GM19455 (cell line): ENCODE data around the gene ITPR2.

Source experiments
- ATAC-seq: cut with Tn5 transposase; IDR thresholded peaks from one replicate; pipeline ENCODE4 v1.9.1; 2021; ENCODE audit not compliant: unreplicated experiment

ITPR2 gene

GRCh38 chr12:26373606-26374495, 459.1 kb downstream of the ITPR2 start:
- no peak for ATAC-seq

GRCh38 chr12:26372866-26373265, 460.1 kb downstream of the ITPR2 start:
- ATAC-seq, result no peak

DNA sequence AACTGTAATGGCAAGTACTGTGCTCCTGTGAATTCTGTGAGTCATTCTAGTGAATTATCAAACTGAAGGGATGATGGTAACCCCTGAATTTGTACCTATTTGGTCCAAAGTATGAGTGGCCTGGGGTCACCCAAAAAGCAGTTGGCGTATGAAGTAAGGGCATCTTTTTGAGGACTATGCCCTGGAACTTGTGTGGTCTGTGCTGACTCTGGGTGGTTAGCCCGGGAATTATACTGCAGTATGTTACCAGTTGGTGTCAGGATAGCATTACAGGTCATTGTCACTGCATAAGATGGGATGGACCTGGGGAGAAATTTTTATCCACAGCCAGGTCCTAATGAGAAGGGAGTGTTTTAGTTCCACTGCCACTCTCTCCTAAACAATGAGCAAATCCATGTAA, 462.9 kb downstream of the ITPR2 start:
- no peak for ATAC-seq

DNA sequence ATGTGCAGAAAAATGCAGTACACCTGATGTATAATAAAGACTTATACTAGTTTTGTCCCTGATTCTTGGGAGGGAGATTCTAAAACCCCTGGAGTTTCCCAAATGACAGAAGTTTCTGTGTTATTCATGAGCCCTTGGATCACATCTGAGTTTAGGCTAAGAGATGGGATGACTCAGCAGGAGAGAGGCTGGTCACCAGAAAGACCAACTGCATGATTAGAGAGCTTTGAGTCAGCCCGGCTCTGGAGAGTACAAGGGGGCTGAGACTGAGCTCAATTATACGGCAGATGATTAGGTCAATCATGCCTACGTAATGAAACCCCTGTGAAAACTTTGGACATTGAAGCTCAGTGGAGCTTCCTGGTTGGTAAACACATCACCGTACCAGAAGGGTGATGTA, 463.4 kb downstream of the ITPR2 start:
- ATAC-seq, result no peak

DNA sequence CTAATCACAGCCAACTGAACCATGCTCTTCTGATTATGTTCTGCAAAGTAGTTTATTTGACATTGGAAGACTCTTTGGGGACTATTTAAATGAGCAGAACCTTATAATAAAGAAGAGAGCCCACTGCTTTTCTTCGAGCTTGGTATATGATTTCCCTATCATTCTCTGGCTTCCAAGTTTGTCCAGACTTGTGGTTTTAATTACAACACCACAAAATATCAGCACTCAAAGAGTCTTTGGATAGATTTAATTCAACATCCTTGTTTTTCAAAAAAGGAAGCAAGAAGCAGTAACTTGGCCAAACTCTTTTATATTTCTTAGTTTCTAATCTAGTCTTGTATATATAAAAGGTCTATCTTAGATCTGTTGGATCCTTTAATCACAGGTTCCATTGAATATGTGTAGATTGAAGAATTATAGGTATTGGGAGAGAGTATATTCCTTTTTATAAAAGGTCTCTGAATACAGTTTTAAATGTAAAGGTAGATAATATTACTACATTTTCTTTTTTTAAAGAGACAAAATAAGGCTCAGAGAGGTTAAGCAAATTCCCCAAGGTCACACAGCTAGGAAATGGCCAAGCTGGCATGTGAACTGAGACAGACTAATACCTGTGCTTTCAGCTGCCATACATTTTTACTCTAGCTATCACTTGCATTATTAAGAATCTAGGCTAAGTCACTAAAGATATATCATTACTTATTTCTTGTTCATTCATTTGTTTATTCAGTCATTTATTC, 464.8 kb downstream of the ITPR2 start:
- no peak for ATAC-seq

- no peak for ATAC-seq
These were observed 471.0 kb downstream of the ITPR2 start for GRCh38 chr12:26361964-26362363.

DNA sequence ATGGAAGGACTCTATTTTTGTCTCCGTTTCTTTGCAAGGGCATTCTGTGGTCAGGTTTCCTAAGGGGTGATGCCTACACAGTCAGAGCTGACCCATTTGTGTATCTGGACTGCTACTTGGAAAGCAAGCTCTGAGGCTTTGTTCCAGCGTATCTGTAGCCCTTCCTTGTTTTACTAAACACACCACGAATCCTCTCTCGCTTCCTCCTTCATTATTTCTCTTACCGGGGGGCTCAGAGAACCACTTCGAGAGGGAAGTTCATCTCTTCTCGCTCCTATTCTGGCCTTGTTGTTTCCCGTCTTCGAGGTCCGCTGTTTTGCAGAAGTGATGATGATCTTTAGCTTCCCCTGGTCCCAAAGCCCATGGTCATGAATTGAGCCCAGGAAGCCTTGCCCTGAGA, 472.9 kb downstream of the ITPR2 start:
- ATAC-seq, result no peak

DNA sequence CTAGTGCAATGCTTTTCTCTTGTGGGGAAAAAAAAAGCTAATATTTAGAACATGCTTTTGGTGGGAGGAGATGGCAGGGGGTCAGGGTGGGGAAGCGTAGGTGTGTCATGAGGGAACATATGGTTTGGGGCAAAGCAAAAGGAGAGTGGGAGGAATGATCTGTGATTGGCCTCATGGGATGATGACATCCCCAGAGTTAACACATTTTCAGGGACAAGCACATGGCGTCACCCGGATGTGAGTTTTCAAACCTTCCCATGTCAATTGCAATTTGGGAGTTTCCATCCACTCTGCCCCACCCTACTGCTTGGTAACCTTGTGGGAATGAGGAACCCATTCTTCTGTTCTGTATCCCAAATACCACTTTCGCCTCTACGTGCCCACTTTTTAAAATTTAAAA, 473.4 kb downstream of the ITPR2 start:
- no peak for ATAC-seq

DNA sequence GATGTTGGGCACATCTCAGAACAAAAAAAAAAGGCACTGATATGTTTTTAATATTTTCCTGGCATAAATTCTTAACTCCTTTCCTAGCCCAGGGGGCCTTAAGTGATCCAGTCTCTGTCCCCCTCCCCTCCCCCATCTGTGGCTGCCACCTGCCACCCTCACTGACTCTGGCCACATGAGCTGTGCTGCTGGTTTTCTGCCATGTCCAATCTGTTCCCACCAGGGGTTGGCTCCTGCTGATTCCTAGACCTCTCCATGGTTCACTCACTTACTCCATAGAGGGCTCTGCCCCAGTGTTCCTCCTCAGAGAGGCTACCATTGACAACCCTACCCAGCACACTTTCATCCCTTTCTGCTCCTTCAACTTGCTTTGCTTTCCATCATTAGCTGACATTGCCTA, 474.3 kb downstream of the ITPR2 start:
- no peak for ATAC-seq

DNA sequence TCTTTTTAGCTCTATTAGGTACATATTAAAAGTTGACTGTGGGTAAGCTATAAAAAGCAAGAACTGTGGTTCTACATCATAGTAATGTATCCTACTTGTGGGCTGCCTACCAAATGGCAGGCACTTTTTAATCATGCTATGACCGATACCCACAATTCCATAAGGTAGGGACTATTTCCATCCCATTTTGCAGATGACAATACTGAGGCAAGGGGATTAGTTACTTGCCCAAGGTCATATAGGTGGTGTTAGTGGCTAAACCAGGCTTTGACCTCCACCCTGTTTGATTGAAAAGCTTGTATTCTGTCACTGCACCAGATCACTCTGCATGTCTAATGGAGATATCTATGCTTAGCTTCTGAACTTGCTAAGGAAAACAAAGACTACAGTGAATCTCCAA, 485.7 kb downstream of the ITPR2 start:
- ATAC-seq, result no peak

DNA sequence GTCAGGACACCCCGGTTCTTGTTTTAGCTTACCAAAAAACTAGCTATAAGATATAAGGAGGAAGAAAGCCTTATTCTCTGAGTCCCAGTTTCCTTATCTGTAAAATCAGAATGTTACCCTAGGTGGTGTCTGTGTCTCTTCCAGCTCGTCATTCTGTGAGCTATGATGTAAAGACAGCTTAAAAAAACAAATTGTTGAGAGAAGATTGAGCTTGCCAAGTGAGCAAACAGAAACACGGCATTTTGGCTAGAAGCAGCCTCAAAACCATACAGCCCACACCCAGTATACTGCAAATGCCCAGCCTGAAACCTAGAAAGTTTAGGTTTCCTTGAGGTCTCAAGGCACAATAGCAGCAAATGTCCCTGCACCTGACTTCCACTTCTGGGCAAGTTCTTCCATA, 486.3 kb downstream of the ITPR2 start:
- ATAC-seq, result no peak

DNA sequence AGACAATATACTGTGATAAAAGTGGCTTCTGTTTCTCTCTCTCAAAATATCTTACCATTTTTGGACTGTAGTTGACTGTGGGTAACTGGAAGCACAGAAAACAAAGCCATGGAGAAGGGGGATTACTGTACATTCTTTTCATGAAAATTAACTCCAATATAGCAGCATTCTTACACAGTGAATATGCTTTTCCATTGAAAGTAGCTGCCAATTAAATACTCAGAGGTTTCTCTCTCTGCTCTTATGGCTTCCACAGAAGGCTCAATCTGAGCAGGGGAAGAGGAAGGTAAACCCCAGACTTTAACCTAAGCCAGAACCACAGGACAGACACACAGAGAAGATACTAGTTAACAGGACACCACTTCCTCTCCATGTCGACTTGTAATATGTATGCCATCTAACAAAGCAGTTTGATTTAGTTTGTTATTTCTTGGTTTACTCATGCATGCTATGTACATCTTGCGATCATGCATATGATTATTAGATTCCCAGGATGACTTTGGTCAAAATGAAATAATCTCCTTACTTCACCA, 487.5 kb downstream of the ITPR2 start:
- no peak for ATAC-seq

DNA sequence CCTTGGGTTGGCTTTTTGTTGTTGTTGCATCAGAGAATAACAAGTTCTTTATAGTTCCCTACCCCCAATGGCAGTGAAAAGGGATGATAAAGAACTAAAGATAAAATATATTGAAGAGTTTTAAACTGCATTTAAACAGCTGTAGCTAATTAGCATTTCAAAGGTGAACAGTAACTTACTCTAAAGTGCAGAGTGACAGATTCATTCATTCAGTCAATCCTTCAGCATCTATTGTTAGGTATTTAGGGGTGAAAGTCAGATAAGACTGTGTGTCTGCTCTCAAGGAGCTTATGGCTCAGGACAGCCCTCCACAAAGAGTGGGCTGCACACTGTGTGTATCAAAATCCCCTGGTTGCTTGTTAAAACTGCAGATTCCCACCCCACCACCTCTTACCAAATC, 491.5 kb downstream of the ITPR2 start:
- no peak for ATAC-seq

- peak; percentile 62 for ATAC-seq
These were observed 492.3 kb downstream of the ITPR2 start for GRCh38 chr12:26340649-26341048.

- no peak for ATAC-seq
These were observed 493.0 kb downstream of the ITPR2 start for GRCh38 chr12:26339976-26340375.

DNA sequence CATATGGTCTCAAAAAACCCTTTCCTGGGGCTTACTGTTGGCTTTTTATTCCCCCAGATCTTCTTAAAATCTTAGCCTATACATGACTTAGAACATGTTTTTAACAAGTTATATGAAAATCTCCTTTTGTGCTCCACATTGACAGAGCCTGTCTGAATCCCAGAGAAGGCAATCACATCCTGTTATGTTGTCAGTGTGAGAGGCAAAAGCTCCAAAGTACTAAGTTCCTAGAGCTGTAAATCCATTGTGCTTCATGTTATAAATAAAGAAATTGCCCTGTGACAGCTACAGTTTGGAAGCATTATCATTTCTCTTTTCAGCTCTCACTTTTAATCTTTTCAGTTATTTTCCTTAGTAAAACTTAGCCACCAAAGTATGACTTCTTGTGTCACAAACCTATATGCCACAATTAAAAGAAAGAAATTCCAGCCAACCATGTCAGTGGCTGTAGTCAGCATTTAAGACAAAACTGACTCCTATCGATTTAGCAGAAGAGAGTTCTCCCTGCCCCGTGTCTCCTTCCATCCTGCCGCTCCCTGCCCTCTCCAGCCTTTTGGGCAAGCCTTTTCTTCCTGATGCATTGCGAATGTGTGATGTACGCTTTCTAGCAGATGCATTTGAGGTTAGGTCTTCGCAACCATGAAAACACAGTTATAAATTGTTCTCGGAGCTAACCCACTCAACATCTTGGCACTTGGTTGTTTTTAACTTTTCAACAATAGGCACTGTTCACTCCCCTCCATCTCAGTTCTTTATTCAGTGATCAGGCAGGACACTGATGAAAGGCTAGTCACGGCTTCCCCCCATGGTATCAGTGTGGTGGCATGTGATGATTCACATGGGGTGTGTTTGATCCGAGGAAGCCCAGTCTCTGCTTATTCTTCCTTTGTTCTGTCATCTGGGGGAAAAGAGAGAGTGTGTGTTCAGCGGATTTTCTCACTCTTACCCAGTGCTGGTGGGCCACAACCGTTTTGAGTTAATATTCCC, 494.1 kb downstream of the ITPR2 start:
- ATAC-seq, result no peak

- no peak for ATAC-seq
These were observed 497.3 kb downstream of the ITPR2 start for GRCh38 chr12:26335651-26336050.

GRCh38 chr12:26334621-26335124, 498.3 kb downstream of the ITPR2 start:
- ATAC-seq, result no peak

GRCh38 chr12:26331960-26332359, 501.0 kb downstream of the ITPR2 start:
- ATAC-seq, result no peak

- ATAC-seq, result no peak
These were observed 501.9 kb downstream of the ITPR2 start for GRCh38 chr12:26331136-26331535.
